Kidney (tissue), 14 donors: ENCODE results near the gene BCAS3. TPM values are rescaled to one million over a fixed set of nuclear protein-coding genes. Genes with fewer than 3 reads are reported as not detected.
A peak's percentile ranks its signal among the peaks of the same experiment; 100 is the strongest.

Source experiments
- DNase-seq, 5 donors: peaks; one replicate each; pipeline ENCODE4 v3.0.0-alpha.2; 2013 to 2020
- FAIRE-seq: peaks from 2 replicates; lab custom pipeline; 2012; peaks lifted over from hg19 to GRCh38; lab: Jason Lieb, UNC
- H3K27ac ChIP-seq, 2 donors: one replicate each; pipeline ENCODE4 v1.7.0; 2013; ENCODE audit warnings: low read depth in 2 of 2, low read length in 2 of 2, inconsistent platforms in 1 of 2
- H3K27me3 ChIP-seq: one replicate; pipeline ENCODE4 v1.7.1; 2013; ENCODE audit warnings: low read length, inconsistent platforms; ENCODE audit not compliant: control insufficient read depth, insufficient read depth
- H3K36me3 ChIP-seq, 3 donors: one replicate each; pipeline versions ENCODE4 v1.7.0 to v1.7.1; 2013; ENCODE audit warnings: low read length in 3 of 3, control low read depth in 1 of 3, inconsistent platforms in 1 of 3; ENCODE audit not compliant: insufficient read depth in 3 of 3, control insufficient read depth in 2 of 3
- H3K4me1 ChIP-seq, 3 donors: one replicate each; pipeline versions ENCODE4 v1.7.0 to v1.7.1; 2013; ENCODE audit warnings: low read length in 3 of 3, inconsistent platforms in 1 of 3, low read depth in 1 of 3; ENCODE audit not compliant: control insufficient read depth in 2 of 3, insufficient read depth in 2 of 3
- H3K4me3 ChIP-seq, 3 donors: one replicate each; pipeline versions ENCODE4 v1.7.0 to v1.8.1; 2013; ENCODE audit warnings: low read length in 3 of 3, control low read depth in 1 of 3, inconsistent platforms in 1 of 3
- H3K9ac ChIP-seq, 3 donors: one replicate each; pipeline versions ENCODE4 v1.7.0 to v1.7.1; 2013; ENCODE audit warnings: low read length in 3 of 3, control low read depth in 1 of 3, inconsistent platforms in 1 of 3
- H3K9me3 ChIP-seq, 3 donors: one replicate each; pipeline versions ENCODE4 v1.7.0 to v1.7.1; 2013; ENCODE audit warnings: low read length in 3 of 3, control low read depth in 1 of 3, inconsistent platforms in 1 of 3; ENCODE audit not compliant: control insufficient read depth in 2 of 3, insufficient read depth in 1 of 3
- intact Hi-C: fragments of 100-400 bp; cut with DNase I; formaldehyde crosslinking; loops from one replicate; pipeline ENCODE4 v1.11.1; 2022
- polyA plus RNA-seq: library from polyadenylated mRNA; stranded (reverse); fragments of 350-450 nt; fragmentation: Illumina TruSeq; extraction: RNeasy Lipid Tissue Mini Kit (QIAGEN cat#74804); gene quantifications from one replicate; pipeline ENCODE4 v1.2.3, GENCODE V29; 2014; ENCODE audit warnings: low read depth, low replicate concordance; ENCODE audit not compliant: insufficient read depth
- total RNA-seq: library from RNA; stranded (reverse); fragmentation: NEBNext Ultra II Directional; extraction: Animal tissue kit (Norgen Biotek cat#: 25700); gene quantifications from one replicate; pipeline ENCODE4 v1.2.1, GENCODE V29; 2021
- TF ChIP-seq, protein P1 (sequence below): IDR thresholded peaks from 3 replicates; pipeline ENCODE4 v1.5.1; 2012; ENCODE audit warnings: mild to moderate bottlenecking, moderate library complexity, borderline replicate concordance; ENCODE audit not compliant: insufficient read depth; ENCODE audit errors: extremely low read depth
- donor health status: control.
- donor health status: control.
- donor health status: control.
- donor health status: control.
- donor health status: control.
- donor health status: DM: yes; HTN: yes; CAD: no.
- donor health status: Normal renal cell carcinoma (clear cell type).

Gene BCAS3
- total and polyA plus RNA-seq, 2 donors from 2014 or later, result 18.3 to 44.1 TPM

DNA sequence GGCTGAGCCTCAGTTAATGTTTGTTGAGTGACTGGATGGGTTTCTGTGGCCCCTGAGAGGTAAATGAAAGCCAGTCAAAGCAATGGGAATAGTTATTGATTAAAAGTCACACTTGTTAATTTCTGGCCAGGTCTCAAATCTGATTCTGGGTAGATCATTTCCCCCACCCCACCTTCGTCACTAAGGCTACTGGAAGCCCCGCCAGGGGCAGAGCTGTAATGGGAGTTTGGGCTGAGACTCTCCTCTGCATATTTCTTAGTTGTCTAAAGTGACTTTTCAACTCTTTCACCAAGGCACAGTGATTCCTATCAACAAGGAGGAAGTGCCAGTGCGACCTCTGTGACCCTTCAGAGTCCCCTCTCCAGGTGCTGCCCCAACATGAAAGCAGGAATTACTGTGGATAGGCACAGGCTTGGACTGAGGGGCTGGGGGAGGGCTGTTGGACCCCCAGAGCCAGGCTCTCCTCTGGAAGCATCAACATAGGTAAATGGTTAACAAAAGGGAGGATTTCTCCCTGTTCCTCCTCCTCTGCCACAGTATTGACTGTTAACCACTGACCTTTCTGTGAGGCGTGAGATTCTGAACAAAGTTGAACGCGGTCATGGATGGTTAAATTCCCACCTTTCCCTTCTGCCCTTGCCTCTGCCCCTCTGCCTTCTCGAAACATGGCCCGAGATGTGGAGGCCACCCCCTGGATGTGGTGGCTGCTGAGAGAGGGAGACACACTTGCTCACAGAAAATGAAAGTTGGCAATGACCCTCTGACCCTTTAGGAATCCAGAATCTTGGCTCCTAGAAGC, 701.2 kb downstream of the BCAS3 start:
- FAIRE-seq (no peak), DNase-seq (peak; percentile 34 to 80 (median 60))
- TF ChIP-seq, protein P1, sequence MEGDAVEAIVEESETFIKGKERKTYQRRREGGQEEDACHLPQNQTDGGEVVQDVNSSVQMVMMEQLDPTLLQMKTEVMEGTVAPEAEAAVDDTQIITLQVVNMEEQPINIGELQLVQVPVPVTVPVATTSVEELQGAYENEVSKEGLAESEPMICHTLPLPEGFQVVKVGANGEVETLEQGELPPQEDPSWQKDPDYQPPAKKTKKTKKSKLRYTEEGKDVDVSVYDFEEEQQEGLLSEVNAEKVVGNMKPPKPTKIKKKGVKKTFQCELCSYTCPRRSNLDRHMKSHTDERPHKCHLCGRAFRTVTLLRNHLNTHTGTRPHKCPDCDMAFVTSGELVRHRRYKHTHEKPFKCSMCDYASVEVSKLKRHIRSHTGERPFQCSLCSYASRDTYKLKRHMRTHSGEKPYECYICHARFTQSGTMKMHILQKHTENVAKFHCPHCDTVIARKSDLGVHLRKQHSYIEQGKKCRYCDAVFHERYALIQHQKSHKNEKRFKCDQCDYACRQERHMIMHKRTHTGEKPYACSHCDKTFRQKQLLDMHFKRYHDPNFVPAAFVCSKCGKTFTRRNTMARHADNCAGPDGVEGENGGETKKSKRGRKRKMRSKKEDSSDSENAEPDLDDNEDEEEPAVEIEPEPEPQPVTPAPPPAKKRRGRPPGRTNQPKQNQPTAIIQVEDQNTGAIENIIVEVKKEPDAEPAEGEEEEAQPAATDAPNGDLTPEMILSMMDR, result no peak
- Histone ChIP-seq H3K9me3 (no peaks in the 10 kb centered on the region), H3K4me1 (peaks cover 0 to 31% (median 31%) of the 10 kb centered on the region in 3 donors), H3K27ac (peak overlapping the region; percentile 23 to 52), H3K4me3 (no peak overlapping the region), H3K27me3 (no peaks in the 10 kb centered on the region), H3K36me3 (no peaks in the 10 kb centered on the region), H3K9ac (no peak overlapping the region)
- intact Hi-C loops, result no loop called here

DNA sequence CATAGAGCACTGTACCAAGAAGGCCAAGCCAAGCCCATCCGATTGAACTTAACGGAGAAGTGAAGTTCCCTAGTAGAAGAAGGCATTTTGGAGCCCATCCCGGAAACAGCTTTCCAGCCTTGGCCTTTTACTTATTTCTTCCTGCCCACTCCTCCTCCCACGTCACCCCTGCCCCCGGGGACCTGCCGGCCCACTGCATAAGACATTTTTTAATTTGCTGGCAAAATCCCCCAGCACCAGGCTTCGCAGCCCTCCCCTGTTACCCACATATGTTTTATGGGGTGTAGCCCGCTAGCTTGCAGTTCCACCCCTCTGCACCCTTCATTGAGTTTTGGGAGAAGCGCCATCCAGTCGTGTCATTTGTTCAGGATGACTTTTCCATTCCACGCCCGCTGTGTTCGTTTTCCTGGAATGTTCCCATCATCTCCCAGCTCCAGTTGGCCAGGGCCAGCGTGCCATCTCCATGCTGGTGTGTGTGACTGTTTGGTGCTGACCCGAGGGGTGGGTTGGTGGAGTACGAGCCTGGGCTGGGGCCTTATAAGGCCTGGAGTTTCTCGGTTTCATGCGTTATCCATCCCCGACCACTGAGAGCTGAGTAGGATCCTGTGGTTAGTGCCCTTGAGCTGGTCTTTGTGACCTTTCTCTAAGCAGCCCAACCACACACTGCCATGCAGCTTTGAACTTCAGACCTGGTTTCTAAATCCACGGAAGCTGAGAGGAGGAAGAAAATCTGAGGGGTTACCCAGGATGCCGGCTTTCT, 702.0 kb downstream of the BCAS3 start:
- TF ChIP-seq, protein P1, result no peak
- DNase-seq, result peak in 1 of 5 donors; percentile 61
- H3K36me3 ChIP-seq, result no peaks in the 10 kb centered on the region
- intact Hi-C loops, result no loop called here
- H3K27me3 ChIP-seq, result no peaks in the 10 kb centered on the region
- peaks cover 0 to 31% (median 31%) of the 10 kb centered on the region in 3 donors for H3K4me1 ChIP-seq
- H3K4me3 ChIP-seq, result no peak overlapping the region
- no peak overlapping the region for H3K9ac ChIP-seq
- no peak for FAIRE-seq
- peak overlapping the region; percentile 23 to 48 for H3K27ac ChIP-seq
- no peaks in the 10 kb centered on the region for H3K9me3 ChIP-seq

DNA sequence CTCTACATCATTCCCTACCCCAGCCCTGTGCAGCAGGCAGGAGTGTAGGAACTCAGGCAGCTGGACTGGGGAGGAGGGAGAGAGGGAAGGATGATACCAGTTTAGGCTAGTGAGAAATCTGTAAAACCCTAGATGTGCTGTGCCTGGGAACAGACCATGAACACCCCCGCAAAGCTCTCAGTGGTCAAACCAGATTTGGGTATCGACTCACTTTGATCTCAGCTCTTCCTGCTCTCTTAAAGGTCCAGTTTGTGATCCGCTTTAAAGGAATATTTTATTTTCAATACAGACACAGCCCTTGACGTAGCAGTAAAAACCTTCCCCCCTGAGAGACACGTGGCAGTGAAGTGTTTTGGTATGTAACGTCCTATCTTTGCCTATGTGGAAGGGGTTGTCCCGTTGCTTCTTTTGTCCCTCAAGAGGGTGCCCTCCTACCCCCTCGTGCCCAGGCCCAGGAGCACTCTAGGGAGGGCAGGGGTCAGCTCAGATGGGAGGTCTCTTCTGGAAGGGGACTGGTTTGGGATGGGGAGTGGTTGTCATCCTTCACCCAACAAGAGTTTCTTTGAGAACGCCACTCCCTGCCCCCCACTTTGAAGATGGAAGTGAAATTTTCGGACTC, 702.7 kb downstream of the BCAS3 start:
- Histone ChIP-seq H3K36me3 (no peaks in the 10 kb centered on the region), H3K9me3 (no peaks in the 10 kb centered on the region), H3K4me3 (no peak overlapping the region), H3K27me3 (no peaks in the 10 kb centered on the region), H3K9ac (no peak overlapping the region), H3K27ac (no peak overlapping the region), H3K4me1 (peaks cover 0 to 31% (median 31%) of the 10 kb centered on the region in 3 donors)
- DNase-seq (peak in 2 of 5 donors; percentile 16 to 51), FAIRE-seq (no peak)
- TF ChIP-seq, protein P1, result no peak
- intact Hi-C loops, result no loop called here
